KMS-11 (cell line): ENCODE data around the gene AKAP13.
A peak's percentile ranks its signal among the peaks of the same experiment; 100 is the strongest.
"Not testable (repeated sequence)": the region's sequence is repeated elsewhere in the genome, so short reads cannot be mapped to it uniquely, and the experiment has no call there.

Experiments
- H2AFZ ChIP-seq: fragments of 200-600 bp; sonication (generic); 2 replicates; pipeline ENCODE4 v1.6.1; 2016; ENCODE audit warnings: antibody characterized with exemption, mixed run types, low read depth
- H3K27ac ChIP-seq: fragments of 200-600 bp; sonication (generic); 2 replicates; pipeline ENCODE4 v1.6.1; 2016; ENCODE audit warnings: mild to moderate bottlenecking, mixed run types
- H3K27me3 ChIP-seq: fragments of 200-600 bp; sonication (generic); 2 replicates; pipeline ENCODE4 v1.6.1; 2017; ENCODE audit warnings: mild to moderate bottlenecking, low read depth, mixed run types, moderate library complexity; ENCODE audit not compliant: insufficient read depth
- H3K36me3 ChIP-seq: fragments of 200-600 bp; sonication (generic); 2 replicates; pipeline ENCODE4 v1.6.1; 2017; ENCODE audit warnings: mild to moderate bottlenecking, mixed run types; ENCODE audit not compliant: insufficient read depth
- H3K4me1 ChIP-seq: fragments of 200-600 bp; sonication (generic); 2 replicates; pipeline ENCODE4 v1.6.1; 2016; ENCODE audit warnings: mild to moderate bottlenecking, low read depth, mixed run types; ENCODE audit not compliant: poor library complexity, severe bottlenecking
- H3K4me2 ChIP-seq: fragments of 200-600 bp; sonication (generic); 2 replicates; pipeline ENCODE4 v1.7.0; 2016; ENCODE audit warnings: mild to moderate bottlenecking, mixed run types
- H3K4me3 ChIP-seq: fragments of 200-600 bp; sonication (generic); IDR thresholded peaks from 2 replicates; pipeline ENCODE4 v1.6.1; 2017; ENCODE audit warnings: low read depth, low read length, mixed read lengths; ENCODE audit not compliant: insufficient read depth
- H3K79me2 ChIP-seq: fragments of 200-600 bp; sonication (generic); 2 replicates; pipeline ENCODE4 v1.6.1; 2016; ENCODE audit warnings: low read depth, mixed run types; ENCODE audit not compliant: insufficient read depth
- H3K9ac ChIP-seq: fragments of 200-600 bp; sonication (generic); 2 replicates; pipeline ENCODE4 v1.6.1; 2016; ENCODE audit warnings: mild to moderate bottlenecking, mixed run types
- H4K20me1 ChIP-seq: fragments of 200-600 bp; sonication (generic); 2 replicates; pipeline ENCODE4 v1.6.1; 2016; ENCODE audit warnings: mild to moderate bottlenecking, mixed run types; ENCODE audit not compliant: insufficient read depth
- CTCF ChIP-seq: fragments of 200-600 bp; sonication (generic); conservative IDR thresholded peaks from 2 replicates; pipeline ENCODE4 v1.6.1; 2017; ENCODE audit warnings: low read depth, mild to moderate bottlenecking, antibody characterized with exemption, low read length, moderate library complexity, mixed read lengths

Gene AKAP13

GRCh38 chr15:85439996-85440395 lies 59.6 kb downstream of the AKAP13 start:
- H3K36me3 ChIP-seq = no peaks in the 10 kb centered on the region
- peaks cover 5% of the 10 kb centered on the region; the same call in 1 of the 2 replicates for H3K27me3 ChIP-seq
- no peaks in the 10 kb centered on the region for H4K20me1 ChIP-seq
- peaks cover 18% of the 10 kb centered on the region for H3K4me1 ChIP-seq
- H3K79me2 ChIP-seq = no peaks in the 10 kb centered on the region
- no peak overlapping the region for H2AFZ ChIP-seq
- H3K27ac ChIP-seq = no peak overlapping the region
- H3K4me3 ChIP-seq = no peak overlapping the region
- H3K9ac ChIP-seq = no peak overlapping the region
- no peak overlapping the region for H3K4me2 ChIP-seq
- TF ChIP-seq CTCF = no peak

- Histone ChIP-seq H3K4me3 (no peak overlapping the region), H3K4me1 (peaks cover 18% of the 10 kb centered on the region), H3K27me3 (peaks cover 5% of the 10 kb centered on the region; the same call in 1 of the 2 replicates), H3K36me3 (no peaks in the 10 kb centered on the region), H3K27ac (no peak overlapping the region), H3K79me2 (no peaks in the 10 kb centered on the region), H3K9ac (no peak overlapping the region), H2AFZ (no peak overlapping the region), H3K4me2 (no peak overlapping the region), H4K20me1 (no peaks in the 10 kb centered on the region)
- no peak for TF ChIP-seq CTCF
Measured at GRCh38 chr15:85440451-85440850, 60.0 kb downstream of the AKAP13 start.

GRCh38 chr15:85441854-85442253 lies 61.5 kb downstream of the AKAP13 start:
- not testable (repeated sequence) for H3K79me2 ChIP-seq, H3K9ac ChIP-seq
- peaks cover 18% of the 10 kb centered on the region for H3K4me1 ChIP-seq

GRCh38 chr15:85443046-85443445 lies 62.6 kb downstream of the AKAP13 start:
- H4K20me1 ChIP-seq = no peaks in the 10 kb centered on the region
- H3K36me3 ChIP-seq = no peaks in the 10 kb centered on the region
- no peak overlapping the region for H3K9ac ChIP-seq
- peak overlapping the region; percentile 21 for H3K4me2 ChIP-seq
- H3K4me3 ChIP-seq = no peak overlapping the region
- no peaks in the 10 kb centered on the region for H3K79me2 ChIP-seq
- no peak overlapping the region for H3K27ac ChIP-seq
- peaks cover 5% of the 10 kb centered on the region; the same call in 1 of the 2 replicates for H3K27me3 ChIP-seq
- peaks cover 18% of the 10 kb centered on the region for H3K4me1 ChIP-seq
- no peak for TF ChIP-seq CTCF
- H2AFZ ChIP-seq = no peak overlapping the region

More at GRCh38 chr15:85441854-85442253, 61.5 kb downstream of the AKAP13 start:
- H3K27me3 ChIP-seq, H3K4me3 ChIP-seq, H2AFZ ChIP-seq, H3K4me2 ChIP-seq, H4K20me1 ChIP-seq, H3K36me3 ChIP-seq, H3K27ac ChIP-seq: not testable (repeated sequence)

GRCh38 chr15:85443593-85444087 lies 63.2 kb downstream of the AKAP13 start:
- Histone ChIP-seq H3K4me3 (no peak overlapping the region), H3K79me2 (no peaks in the 10 kb centered on the region), H2AFZ (no peak overlapping the region), H4K20me1 (no peaks in the 10 kb centered on the region), H3K36me3 (no peaks in the 10 kb centered on the region), H3K27ac (no peak overlapping the region), H3K4me1 (peaks cover 18% of the 10 kb centered on the region), H3K27me3 (peaks cover 5% of the 10 kb centered on the region; the same call in 1 of the 2 replicates), H3K4me2 (peak overlapping the region; percentile 21), H3K9ac (no peak overlapping the region)
- no peak for TF ChIP-seq CTCF
